Hippocampal formation (tissue), 2 donors: ENCODE data around the gene TLE3.
A peak's percentile ranks its signal among the peaks of the same experiment; 100 is the strongest.
"Not testable (repeated sequence)": the region's sequence is repeated elsewhere in the genome, so short reads cannot be mapped to it uniquely, and the experiment has no call there.

ENCODE experiments used
- DNase-seq, 2 donors: peaks; one replicate each; lab custom pipeline; 2025; lab: John Stamatoyannopoulos, UW

Gene TLE3

DNA sequence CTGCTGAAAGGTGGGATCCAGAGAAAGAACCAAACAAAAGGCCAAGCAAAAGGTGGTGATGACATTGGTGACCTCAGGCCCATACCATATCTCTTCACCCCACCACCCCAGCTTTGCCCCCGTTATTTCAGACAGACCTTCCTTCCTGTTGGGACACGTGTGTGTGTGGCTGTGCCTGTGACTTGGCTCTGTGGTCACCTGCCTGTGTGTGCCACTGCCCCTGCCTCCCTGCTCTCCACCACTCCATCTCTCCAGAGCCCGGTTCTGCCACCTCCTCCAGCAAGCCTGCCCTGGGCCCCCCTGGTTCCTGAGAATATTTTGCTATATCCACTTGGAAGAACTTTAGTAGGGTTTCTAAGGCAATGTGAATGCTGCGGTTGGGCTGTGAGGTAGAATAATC is 28.6 kb upstream of the TLE3 start:
- DNase-seq = no peak

DNA sequence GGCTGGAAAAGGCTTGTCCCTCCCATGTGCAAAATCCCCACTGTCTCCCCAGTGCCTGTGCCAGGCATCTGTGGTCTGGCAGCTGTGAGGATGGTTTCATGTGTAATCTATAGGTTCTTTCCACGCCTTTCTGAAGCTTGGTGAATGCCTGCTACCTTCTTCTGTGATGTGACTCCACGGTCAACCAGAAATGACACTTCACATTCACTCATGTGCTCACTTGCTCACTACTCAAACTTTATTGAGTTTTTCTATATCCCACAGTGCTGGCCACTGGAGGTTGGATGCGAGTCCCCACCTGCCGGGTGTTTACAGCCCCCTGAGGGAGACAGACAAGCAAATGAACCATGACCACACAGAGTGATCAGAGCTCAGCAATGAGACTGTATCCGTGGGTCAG is 27.9 kb upstream of the TLE3 start:
- no peak for DNase-seq

DNA sequence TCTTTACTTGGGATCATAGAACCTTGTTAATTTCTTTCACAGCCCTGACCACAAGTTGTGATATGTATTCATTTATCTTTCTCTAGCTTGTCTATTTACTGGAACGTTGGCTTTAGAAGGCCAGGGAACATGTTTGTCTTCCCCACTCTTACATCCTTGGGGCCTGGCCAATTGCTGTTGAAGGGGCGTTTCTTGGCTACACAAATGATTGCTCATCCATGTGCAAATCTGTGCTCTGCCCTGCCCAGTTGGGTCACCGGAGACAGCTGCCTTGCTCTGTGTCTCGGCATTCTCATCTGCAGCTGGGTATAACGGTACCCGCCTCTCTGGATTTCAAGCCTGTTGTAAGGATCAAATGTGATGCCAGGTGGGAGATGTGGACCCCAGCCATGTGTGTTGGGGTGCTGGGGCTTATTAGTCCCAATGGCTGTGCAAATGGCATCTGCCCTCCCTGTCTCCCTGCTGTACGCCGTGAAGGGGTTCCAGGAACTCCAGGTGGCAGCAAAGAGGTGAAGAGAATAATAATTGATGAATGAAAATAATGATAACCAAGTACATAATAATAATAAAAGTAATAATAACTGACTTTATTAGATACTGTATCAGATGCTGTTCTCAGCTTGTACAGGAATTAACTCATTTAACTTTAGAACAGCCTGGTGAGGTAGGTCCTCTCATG is 24.0 kb upstream of the TLE3 start:
- no peak for DNase-seq

DNA sequence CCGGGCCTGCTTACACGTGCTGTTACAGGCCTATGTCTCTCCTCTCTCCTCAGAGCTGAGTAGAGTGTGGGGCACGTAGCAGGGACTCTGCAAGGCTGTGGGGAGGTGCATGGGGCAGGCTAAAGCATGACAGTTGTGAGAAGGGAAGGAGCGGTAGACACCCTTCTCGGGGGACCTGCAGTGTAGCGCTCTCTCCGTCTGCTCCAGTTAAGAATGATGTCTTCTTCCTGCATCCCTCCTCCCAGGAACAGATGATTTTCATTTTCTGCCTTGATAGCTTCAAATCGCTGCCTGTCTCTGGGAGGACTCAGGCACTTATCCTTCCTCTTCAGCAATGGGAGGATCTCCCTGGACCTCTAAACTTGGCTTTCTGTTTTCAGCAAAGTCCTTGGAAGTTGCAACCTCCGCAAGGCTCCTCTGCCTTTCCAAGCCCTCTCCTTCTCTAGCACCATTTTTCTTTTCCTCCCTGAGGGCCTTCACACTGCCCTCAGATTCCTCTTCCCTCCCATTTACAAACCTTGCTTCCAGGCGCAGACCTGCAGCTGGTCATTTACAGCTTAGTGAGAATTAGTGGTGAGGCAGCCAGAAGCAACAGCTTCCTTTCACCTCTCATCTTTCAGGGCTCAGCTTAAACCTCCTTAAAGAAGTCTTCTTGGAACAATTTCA is 23.4 kb upstream of the TLE3 start:
- no peak for DNase-seq

DNA sequence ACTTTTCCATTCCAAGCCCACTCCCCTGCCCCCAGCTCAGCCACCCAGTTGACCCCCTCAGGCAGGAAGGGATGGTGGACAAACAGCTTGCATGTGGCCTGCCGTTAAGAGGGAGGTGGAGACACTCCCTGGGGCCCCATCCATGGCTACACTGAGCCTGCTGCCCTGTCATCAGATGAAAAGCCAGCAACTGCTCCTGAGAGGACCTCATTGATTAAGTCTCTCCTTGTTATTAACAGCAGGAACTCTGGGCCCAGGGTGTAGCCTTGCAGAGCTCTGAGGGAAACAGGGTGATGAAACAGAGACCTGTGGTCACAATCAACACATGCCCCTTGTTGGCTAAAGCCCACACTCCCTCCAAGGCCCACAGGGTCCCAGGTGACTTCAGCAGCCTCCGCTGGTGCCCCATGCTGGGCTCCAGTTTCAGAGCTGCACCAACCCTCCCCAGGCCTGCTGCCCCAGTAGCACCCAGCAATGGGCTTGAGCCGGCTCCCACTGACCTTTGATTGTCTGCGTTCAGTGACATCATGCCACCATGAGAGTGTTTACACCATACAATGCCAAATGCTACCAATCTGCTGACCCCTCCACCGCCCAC is 22.3 kb upstream of the TLE3 start:
- no peak for DNase-seq

DNA sequence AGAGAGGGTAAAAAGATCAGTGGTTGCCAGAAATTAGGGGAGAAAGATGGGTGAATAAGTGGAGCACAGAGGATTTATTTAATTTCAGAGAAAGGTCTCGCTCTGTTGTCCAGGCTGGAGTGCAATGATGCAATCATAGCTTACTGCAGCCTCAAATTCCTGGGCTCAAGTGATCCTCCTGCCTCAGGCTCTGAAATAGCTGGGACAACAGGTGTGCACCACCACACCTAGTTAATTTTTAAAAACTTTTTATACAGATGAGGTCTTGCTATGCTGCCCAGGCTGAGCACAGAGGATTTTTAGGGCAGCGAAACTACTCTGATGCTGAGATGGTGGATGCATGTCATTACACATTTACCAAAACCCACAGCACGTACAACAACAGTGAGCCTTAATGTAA is 20.9 kb upstream of the TLE3 start:
- DNase-seq = no peak

DNA sequence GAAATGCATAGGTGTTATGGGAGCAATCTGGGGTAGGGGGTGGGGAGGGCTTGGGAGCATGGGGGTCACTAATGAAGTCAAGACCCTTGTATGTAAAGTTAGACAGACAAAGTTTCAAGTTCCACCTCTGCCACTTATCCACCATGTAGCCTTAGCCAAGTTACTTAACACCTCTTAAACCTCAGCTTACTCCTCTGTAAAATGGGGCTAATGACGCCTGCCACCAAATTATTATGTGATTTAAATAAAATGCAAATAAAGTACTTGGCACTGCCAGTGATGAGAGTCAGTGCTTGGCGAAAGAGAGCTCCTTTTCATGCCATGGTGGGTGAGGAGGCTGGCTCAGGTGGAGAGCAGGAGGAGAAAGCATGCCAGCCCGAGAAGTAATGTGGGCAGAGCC is 18.6 kb upstream of the TLE3 start:
- DNase-seq = no peak

DNA sequence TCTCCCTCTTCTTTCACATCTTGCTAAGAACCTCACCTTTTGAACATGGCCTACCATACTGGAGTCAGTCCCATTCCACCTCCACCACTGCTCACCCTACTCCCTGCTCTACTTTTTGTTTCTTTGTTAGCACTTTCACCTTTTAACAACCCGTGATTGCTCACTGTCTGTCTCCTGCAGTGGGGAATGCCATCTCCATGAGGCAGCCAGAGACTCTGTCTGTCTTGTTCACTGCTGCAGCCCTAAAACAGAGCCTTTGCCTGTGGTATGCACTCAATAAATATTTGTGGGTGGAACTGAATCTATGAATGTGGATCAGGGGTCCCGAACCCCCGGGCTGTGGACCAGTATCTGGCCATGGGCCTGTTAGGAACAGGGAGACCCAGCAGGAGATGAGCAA is 16.5 kb upstream of the TLE3 start:
- DNase-seq = no peak

DNA sequence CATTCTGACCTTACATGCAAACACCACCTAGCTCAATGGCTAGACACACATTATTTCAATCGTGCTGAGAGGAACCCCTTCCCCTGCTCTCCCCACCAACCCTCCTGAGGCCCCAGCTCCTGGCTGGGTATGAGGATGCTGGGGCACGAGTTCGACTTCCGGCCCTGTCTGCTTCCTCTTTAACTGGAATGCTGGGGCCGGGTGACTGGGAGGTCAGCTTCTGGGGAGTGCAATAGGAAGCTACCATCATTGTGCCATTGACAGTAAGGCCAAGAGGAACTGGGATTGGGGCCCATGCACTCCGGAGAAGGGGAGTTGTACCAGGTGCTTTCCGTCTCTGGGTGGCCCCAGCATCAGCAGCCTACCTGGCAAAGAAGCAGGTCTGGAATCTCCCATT is 15.6 kb upstream of the TLE3 start:
- DNase-seq = no peak

DNA sequence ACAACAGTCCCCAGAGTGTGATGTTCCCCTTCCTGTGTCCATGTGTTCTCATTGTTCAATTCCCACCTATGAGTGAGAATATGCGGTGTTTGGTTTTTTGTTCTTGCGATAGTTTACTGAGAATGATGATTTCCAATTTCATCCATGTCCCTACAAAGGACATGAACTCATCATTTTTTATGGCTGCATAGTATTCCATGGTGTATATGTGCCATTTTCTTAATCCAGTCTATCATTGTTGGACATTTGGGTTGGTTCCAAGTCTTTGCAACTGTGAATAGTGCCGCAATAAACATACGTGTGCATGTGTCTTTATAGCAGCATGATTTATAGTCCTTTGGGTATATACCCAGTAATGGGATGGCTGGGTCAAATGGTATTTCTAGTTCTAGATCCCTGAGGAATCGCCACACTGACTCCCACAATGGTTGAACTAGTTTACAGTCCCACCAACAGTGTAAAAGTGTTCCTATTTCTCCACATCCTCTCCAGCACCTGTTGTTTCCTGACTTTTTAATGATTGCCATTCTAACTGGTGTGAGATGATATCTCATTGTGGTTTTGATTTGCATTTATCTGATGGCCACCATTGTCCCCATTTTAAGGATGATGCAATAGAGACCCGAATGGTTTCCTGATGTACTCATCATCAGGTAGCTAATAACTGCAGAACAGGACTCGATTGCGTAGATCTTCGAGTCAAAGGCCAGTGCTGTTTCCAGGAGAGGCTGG is 15.0 kb upstream of the TLE3 start:
- DNase-seq = not testable (repeated sequence)

- DNase-seq = no peak
These were observed 14.3 kb upstream of the TLE3 start for GRCh38 chr15:70112074-70112395.

GRCh38 chr15:70111203-70112073 is 13.7 kb upstream of the TLE3 start:
- peak; percentile 75 to 91 for DNase-seq

GRCh38 chr15:70109978-70110377 is 12.3 kb upstream of the TLE3 start:
- no peak for DNase-seq

- DNase-seq = no peak
These were observed 11.8 kb upstream of the TLE3 start for GRCh38 chr15:70109531-70109930.

- no peak for DNase-seq
These were observed 6.3 kb upstream of the TLE3 start for GRCh38 chr15:70103880-70104626.

GRCh38 chr15:70102827-70103226 is 5.1 kb upstream of the TLE3 start:
- DNase-seq = no peak

GRCh38 chr15:70101459-70102113 is 3.9 kb upstream of the TLE3 start:
- peak in 1 of 2 donors; percentile 15 for DNase-seq

GRCh38 chr15:70100474-70101341 is 3.0 kb upstream of the TLE3 start:
- DNase-seq = no peak

DNA sequence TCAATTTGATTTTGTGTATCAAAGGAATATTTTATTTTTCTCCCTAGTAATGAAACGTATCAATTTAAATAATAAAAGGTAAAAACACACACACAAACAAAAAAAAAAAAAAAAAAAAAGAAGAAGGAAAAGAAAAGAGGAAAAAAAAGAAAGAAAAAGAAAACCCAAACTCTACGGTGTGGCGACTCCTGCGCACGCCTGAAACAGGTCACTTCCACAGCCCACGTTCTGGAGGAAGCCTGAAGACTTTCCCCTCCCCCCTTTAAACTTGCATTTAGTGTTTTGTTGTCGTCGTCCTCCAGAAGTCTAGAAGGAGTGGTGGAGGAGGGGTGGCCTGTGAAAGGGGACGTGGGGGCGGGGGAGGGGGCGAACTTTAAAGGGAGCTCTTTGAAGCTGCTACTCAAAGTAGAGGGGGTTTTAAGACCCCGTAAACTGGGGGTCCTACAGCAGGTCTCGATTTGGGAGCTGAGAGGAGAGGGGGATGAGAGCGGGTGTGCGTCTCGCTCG is 2.3 kb upstream of the TLE3 start:
- DNase-seq = no peak
